Activated CD4-positive, alpha-beta T cell treated with anti-CD3 and anti-CD28 coated beads, Interleukin-2, amount 50 U/mL, for 4 hours (primary cell): ENCODE data around the gene IRX5.

Source experiments
- DNase-seq, 2 experiments: peaks; one replicate each; pipeline ENCODE4 v3.0.0-alpha.2; 2020

Gene IRX5

DNA sequence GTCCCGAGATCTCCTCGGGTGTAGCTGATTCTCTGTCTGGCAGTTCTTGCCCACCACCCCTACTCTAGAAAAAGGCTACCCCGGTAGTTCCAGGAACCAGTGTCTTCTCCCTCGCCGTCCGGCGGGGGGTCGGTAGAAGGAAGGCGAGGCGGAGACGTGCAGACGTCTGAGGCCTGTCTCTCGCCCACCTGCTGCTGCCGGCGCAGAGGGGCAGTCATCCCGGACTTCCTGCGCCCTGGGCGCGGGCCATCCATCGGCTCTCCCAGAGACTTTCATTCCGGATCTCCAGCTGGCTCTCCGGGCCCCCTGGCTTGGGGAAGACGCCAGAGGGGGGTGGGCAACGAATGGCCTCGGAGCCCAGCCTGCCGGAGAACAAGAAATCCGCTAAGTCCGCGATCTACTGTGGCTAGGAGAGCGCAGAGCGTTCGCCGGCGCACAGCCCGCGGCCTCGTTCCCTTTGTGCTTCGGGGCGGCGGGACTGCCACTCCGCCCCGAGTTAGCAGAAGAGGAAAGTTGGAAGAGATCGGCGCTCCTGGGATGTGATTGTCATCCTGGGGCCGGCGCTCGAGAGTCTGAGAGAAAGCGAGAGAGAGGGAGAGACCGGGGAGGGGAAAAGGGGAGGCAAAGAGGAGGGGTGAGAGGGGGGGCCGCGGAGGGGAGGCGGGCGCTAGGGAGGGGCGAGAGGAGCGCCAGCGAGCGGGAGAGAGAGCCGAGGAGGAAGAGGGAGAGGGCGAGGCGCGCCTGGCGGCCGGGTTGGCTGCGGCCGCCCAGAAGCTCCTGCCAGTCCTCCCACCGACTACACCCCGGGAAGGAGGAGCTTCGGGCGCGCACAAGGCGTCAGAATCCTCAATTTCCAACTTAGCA, at the start of gene IRX5:
IRX5 (plus strand) TSS at position 861 of the 864 bp plus-strand sequence. CDS start 334 bp downstream, outside the sequence.
- no peak for DNase-seq

- DNase-seq: no peak
Measured at GRCh38 chr16:54882556-54882955, 48.1 kb upstream of the IRX5 start.

DNA sequence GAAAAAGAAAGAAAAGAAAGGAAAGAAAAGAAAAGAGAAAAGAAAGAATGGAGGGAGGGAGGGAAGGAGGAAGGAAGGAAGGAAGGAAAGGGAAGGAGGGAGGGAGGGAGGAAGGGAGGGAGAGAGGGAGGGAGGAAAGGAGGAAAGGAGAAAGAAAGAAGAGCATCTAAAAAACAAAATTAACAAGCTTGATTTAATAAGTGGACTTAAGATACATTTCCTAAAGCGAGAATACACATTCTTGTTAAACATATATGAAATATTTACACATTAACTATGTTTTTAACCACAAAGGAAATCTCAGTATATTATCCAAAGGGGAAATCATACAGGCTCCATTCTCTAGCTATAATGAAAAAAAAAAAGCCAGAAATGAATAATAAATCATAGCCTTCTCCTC, 47.3 kb upstream of the IRX5 start:
- no peak for DNase-seq

DNA sequence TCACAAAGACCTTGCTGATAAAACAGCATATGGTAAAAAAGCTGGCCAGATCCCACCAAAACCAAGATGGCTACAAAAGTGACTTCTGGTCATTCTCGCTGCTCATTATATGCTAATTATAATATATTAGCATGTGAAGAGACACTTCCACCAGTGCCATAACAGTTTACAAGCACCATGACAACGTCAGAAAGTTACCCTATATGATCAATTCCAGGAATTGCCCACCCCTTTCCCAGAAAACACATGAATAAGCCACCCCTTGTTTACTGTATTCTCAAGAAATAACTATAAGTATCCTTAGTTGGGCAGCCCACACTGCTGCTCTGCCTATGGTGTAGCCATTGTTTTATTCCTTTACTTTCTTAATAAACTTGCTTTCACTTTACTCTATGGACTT, 44.6 kb upstream of the IRX5 start:
- no peak for DNase-seq

- no peak for DNase-seq
Measured at GRCh38 chr16:54890381-54890780, 40.3 kb upstream of the IRX5 start.

DNA sequence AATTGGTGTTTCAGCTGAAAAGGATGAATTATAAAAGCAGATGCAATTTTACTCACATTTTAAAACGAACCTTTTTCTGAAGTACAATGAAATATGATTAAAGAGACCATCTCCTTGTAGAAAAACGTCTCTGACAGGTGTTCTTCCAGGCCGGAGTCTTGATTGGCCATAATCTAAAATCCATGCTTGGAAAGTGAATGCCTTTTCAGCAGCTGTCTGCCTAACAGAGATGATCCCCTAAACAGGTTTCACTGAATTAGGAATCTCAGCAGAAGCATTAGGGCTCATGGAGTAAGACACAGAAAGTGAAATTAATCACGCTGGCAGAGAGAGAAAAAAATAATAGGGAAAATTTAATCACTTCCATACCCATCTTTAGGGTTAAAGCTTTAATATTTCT, 39.3 kb upstream of the IRX5 start:
- DNase-seq: no peak

DNA sequence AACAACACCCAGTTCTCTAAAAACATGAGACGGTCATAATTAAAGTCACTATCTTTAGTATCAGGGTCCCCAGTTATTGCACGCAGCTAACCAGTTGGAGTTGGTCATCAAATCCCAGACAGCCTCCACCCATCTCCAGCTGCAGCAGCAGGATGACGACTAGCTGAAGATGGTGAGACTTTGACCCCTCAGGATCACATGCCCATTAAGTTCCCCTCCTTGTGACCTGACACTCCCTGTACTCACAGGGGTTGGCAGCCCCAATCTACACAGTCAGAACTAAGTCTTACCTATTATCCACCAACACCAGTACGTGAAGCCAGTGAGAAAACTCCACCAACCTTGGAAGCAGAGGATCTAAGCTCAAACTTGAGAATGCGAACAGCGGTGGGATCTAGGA, 37.7 kb upstream of the IRX5 start:
- no peak for DNase-seq

DNA sequence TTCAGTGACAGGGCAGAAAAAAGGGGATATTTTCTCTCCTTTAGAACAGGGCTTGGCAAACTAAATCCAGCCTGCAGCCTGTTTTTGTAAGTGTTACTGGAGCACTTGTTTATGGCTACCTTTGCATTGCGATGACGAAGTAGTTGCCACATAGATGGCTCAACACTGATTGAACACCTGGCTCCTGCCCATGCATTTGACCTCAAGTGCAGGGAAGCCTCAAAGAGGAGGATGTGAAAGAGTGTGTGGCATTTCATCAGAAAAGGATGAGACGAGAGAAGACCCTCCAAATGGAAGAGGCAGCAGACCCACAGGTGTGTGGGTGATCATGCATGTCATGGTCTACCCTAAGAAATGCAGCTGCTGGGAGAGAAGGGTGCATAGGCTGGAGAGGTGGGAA, 32.7 kb upstream of the IRX5 start:
- DNase-seq: no peak

DNA sequence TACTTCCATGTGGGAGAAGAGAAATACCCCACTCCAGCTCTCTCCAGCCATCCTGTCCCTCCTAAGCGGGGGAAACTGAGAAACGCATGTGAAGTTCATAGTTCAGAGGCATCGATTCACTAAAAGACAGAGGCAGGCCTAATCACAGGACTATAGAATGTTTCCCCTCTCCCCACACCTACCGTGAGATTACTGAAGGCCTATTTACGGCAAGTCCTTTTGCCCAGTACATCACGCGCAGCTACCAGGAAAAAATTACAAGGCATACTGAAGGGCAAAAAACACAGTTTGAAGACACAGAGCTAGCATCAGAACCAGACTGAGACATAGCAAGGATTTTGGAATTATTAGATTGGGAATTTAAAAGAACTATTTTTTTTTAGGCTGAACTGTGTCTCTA, 29.1 kb upstream of the IRX5 start:
- DNase-seq: no peak

- no peak for DNase-seq
Measured at GRCh38 chr16:54903047-54903446, 27.6 kb upstream of the IRX5 start.

GRCh38 chr16:54911079-54911478, 19.6 kb upstream of the IRX5 start:
- no peak for DNase-seq

GRCh38 chr16:54912720-54913119, 17.9 kb upstream of the IRX5 start:
- DNase-seq: no peak

DNA sequence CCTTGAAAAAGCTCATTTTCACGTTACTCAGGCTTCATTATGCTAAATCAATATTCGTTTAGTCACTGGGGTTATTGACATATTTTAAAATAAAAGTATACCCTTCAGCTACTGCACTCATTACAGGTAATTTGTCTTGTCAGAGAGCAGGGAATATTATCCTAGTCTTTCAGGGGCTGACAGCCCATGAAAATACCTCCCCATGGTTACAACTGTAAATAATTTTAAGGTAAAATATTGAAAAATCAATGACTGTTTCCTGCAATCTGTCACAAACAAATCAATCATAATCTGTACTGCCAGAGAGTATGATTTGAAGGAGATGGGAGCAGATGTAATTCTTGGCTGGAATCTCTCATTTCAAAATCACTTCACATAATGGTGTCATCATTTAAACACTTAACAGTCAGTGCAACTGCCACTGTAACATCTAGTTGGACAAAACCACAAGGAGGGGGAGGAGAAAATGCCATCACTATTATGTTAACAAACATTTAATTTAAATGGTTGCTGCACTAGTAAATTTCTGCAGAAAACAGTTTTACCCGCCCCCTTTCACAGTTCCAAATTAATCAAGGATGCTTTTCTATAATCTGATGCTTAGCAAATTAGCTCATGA, 9.3 kb upstream of the IRX5 start:
- no peak for DNase-seq

DNA sequence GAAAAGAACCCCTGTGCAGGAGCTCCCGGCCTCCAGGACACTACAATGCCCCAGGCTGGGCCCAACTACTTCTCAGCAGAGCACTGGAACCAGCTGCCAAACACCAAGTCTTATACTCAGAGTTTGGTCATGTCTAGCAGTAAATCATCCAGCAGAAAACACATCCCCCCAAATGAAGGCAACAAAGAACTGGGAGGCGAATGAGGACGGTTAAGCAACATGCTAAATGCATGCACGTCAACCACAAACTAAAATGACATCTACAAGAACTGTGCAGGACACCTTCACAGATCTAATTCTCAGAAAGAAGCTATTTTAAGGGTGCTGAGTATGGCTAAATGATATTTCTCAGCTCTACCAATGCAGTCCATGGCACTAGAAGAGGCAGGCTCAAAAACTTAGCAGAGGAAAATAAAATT, 7.6 kb upstream of the IRX5 start:
- no peak for DNase-seq

- DNase-seq: no peak
Measured at GRCh38 chr16:54923988-54924387, 6.7 kb upstream of the IRX5 start.

GRCh38 chr16:54926166-54926838, 4.4 kb upstream of the IRX5 start:
- no peak for DNase-seq

- no peak for DNase-seq
Measured at GRCh38 chr16:54927125-54928015, 3.3 kb upstream of the IRX5 start.

GRCh38 chr16:54928016-54928356, 2.7 kb upstream of the IRX5 start:
- DNase-seq: no peak

DNA sequence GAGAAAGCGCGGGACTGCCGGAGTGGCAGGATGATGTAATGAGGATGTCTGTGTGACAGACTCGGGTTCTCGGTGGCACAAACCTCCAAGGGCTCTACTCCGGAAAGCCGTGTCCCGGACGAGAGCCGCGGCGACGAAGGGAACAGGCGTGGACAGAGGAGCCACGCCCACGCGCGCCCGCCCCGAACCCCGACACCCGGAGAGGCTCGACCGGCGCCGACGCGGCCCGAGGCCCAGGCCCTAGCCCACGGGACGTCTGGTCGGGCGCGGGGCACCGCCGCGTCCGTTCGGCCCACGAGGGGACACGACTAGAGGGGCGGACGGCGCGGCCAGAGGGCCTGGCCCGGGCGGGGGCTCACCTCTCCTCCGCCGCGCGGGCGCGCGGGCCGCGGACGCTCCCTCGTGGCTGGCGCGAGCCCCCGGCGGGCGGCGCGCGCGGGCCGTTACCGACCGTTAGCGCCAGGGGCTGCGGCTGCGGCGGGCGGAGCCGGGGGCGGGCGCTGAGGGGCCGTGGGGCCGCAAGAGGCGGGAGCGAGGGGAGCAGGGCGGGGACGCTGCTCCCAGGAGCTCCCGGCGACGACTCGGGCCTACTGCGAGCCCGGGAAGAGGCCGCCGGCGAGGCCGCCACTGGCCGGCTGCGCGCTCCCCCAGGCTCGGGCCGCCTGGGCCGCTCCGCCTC, 2.1 kb upstream of the IRX5 start:
- DNase-seq: no peak

DNA sequence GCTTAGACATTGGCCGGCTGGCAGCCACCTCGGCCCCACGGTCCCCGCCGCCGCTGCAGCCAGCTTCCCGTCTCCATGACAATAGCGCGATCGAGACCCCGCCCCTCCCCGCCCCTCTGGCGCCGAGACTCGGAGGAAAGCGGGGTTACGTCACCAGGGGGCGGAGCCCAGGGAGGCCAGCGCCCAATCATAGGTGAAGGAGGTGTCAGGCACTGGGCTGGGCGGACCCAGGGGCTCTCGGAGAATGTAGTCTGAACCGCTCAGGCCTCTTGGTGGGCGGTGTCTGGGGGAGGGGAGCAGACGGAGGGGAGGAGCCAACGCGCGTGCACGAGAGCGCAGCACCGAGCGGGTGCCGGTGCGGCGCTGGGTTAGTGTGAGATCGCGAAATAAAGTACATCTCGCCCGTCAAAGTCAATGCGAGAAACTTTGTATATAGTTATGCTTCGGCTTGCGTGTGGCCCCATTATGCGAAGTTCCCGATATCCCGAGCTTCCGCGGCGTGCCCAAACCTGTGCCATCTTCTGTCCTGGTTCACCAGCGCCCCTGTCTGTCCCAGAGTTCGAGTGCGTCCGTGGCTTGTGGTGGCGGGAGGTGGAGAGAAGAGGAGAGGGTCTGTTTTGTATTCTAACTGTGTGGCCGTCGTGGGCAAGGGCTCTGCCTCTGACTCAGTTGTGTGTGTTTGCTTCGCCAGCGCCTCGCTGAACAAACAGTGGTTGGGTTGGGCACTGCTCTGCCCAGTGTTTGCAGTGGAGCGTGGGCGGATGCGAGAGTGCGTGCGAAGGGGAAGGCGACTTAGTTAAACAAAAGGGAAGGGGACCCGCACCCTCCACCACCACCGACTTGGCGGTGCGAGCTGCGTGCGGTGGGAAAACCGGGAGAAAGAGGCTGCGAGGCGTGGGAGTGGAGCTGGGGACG, 1.3 kb upstream of the IRX5 start:
- DNase-seq: peak; percentile 88 to 89

- no peak for DNase-seq
Measured at GRCh38 chr16:54930869-54931119, 129 bp downstream of the IRX5 start.
